CD4-positive, alpha-beta T cell (primary cell): ENCODE data around the gene LYST. TPM values are rescaled to one million over a fixed set of nuclear protein-coding genes. Genes with fewer than 3 reads are reported as not detected.

Experiments used
- ATAC-seq: fragments of 200-7000 bp; cut with Tn5 transposase; one replicate; pipeline ENCODE4 v1.10.0; 2022; ENCODE audit warnings: mild to moderate bottlenecking; ENCODE audit not compliant: poor library complexity
- CTCF ChIA-PET: fragments of 350-600 bp; sonication (Branson Sonifier 250); formaldehyde crosslinking; loops from one replicate; lab custom pipeline; 2021; ENCODE audit warnings: antibody characterized with exemption, inconsistent platforms; lab: Charles Lee
- POLR2A ChIA-PET: fragments of 350-600 bp; sonication (Branson Sonifier 250); formaldehyde crosslinking; loops from one replicate; lab custom pipeline; 2021; ENCODE audit warnings: antibody characterized with exemption, inconsistent platforms; lab: Charles Lee
- DNase-seq, 14 experiments: peaks; one replicate each; pipeline ENCODE4 v3.0.0-alpha.2; 2013 to 2020; ENCODE audit warnings: mixed read lengths in 2 of 14
- H3K27ac ChIP-seq, 2 donors: one replicate each; pipeline versions ENCODE4 v1.5.1 to v1.7.0; 2013; ENCODE audit warnings: low read length in 2 of 2, low read depth in 1 of 2, mild to moderate bottlenecking in 1 of 2
- H3K27me3 ChIP-seq, 2 experiments: 1 replicate in 1 of 2; 2 replicates in 1 of 2; pipeline versions ENCODE4 v1.6.1 to v1.7.0; 2013; ENCODE audit warnings: low read length in 2 of 2, control low read depth in 1 of 2, mild to moderate bottlenecking in 1 of 2, moderate library complexity in 1 of 2; ENCODE audit not compliant: insufficient read depth in 2 of 2, control insufficient read depth in 1 of 2
- H3K36me3 ChIP-seq: one replicate; pipeline ENCODE4 v1.6.1; 2013; ENCODE audit warnings: low read length, control low read depth; ENCODE audit not compliant: insufficient read depth
- H3K4me1 ChIP-seq: one replicate; pipeline ENCODE4 v1.6.1; 2013; ENCODE audit warnings: low read length, control low read depth; ENCODE audit not compliant: insufficient read depth
- H3K4me3 ChIP-seq: one replicate; pipeline ENCODE4 v1.5.1; 2013; ENCODE audit warnings: mild to moderate bottlenecking, low read length, moderate library complexity
- H3K9me3 ChIP-seq, 2 experiments: 1 replicate in 1 of 2; 2 replicates in 1 of 2; pipeline versions ENCODE4 v1.6.1 to v1.7.0; 2013; ENCODE audit warnings: low read length in 2 of 2, mild to moderate bottlenecking in 2 of 2, control low read depth in 1 of 2, moderate library complexity in 1 of 2; ENCODE audit not compliant: control insufficient read depth in 1 of 2, insufficient read depth in 1 of 2
- H3K27ac Mint-ChIP-seq: one replicate; pipeline ENCODE4 v1.8.0; 2020; ENCODE audit warnings: mixed read lengths
- H3K27me3 Mint-ChIP-seq: one replicate; pipeline ENCODE4 v1.8.0; 2021; ENCODE audit warnings: mixed read lengths
- H3K36me3 Mint-ChIP-seq: one replicate; pipeline ENCODE4 v1.8.0; 2021; ENCODE audit warnings: low read depth, mixed read lengths
- H3K4me1 Mint-ChIP-seq: one replicate; pipeline ENCODE4 v1.8.0; 2021; ENCODE audit warnings: low read depth, mixed read lengths
- H3K4me3 Mint-ChIP-seq: one replicate; pipeline ENCODE4 v1.8.0; 2020; ENCODE audit warnings: mild to moderate bottlenecking, mixed read lengths
- H3K9me3 Mint-ChIP-seq: one replicate; pipeline ENCODE4 v1.8.0; 2020; ENCODE audit warnings: mixed read lengths
- CTCF ChIP-seq: fragments of 200-600 bp; IDR thresholded peaks from one replicate; pipeline ENCODE4 v1.8.0; 2022; ENCODE audit warnings: antibody characterized with exemption, mild to moderate bottlenecking
- intact Hi-C, 2 experiments: fragments of 100-400 bp; cut with DNase I in 1 of 2; cut with micrococcal nuclease in 1 of 2; formaldehyde crosslinking; loops; one replicate each; pipeline versions ENCODE4 v1.15.1 to v1.9.0; 2023 to 2025; cut with DNase I, micrococcal nuclease
- total RNA-seq, 174 experiments: library from RNA in 2 of 174; stranded (reverse) in 2 of 174; gene quantifications; one replicate each; pipeline ENCODE4 v1.2.3 and lab custom pipeline; 2021 to 2026

Gene LYST
- total RNA-seq, 2 experiments from 2014 or later = 24.9 to 26.8 TPM

DNA sequence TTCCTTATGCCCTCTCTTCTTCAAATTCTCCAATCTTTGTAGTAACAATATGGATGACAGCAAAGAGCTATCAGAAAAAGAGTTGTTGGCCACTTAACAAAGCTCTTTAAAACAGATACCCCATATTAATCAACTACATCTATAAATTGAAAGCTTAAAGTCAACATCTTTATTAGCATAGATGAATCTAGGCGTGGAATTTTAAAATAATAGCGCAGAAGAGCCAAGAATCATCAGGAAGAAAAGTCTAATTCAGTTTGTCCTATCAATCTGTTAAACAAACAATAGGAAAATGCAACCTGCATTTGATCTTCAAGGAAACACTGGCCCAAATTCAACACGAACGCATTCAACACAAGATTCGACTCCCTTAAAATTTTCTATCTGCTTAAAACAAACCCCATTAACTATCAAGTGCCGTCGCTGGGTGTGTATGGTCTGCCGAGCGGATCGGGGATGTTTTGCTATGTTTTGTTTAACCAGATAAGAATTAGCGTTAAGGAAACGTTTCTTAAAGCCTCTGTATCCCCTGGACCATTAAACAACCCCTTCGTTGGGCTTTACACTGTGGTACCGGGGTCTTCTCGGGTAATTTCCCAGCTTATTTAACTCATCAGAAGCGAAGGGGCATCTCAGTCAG is 1.0 kb downstream of the LYST start:
- POLR2A ChIA-PET = interaction anchor here (0.6 to 3.8 kb wide), 18 partner anchors 8 to 630 kb away, joined by 3 to 48 read pairs (median 7); partner anchors contain the start of gene B3GALNT2
- CTCF ChIA-PET = interaction anchor here (0.6 to 4.6 kb wide), 14 partner anchors 10 to 361 kb away, joined by 3 to 41 read pairs (median 4); partner anchors contain the start of gene B3GALNT2
- no peaks in the 10 kb centered on the region for H3K36me3 ChIP-seq
- DNase-seq = peak in 1 of 14 experiments; percentile 15
- H3K4me1 ChIP-seq = peaks cover 44% of the 10 kb centered on the region
- no peaks in the 10 kb centered on the region for H3K27me3 ChIP-seq
- ATAC-seq = no peak
- Mint-ChIP-seq H3K4me3 (peak overlapping the region; percentile 98), H3K4me1 (peaks cover 55% of the 10 kb centered on the region), H3K27me3 (no peaks in the 10 kb centered on the region), H3K9me3 (no peaks in the 10 kb centered on the region), H3K27ac (peak overlapping the region; percentile 98), H3K36me3 (peaks cover 17% of the 10 kb centered on the region)
- H3K9me3 ChIP-seq = no peaks in the 10 kb centered on the region
- peak overlapping the region; percentile 83 to 99 for H3K27ac ChIP-seq
- no peak for TF ChIP-seq CTCF
- intact Hi-C loops = loop anchor here (1.0 to 10.0 kb wide), 7 partner anchors 57 to 932 kb away; partner anchors contain the start of genes B3GALNT2 (in 2 of the 2), ERO1B (in 1 of the 2) and MTR (in 1 of the 2)
- H3K4me3 ChIP-seq = peak overlapping the region; percentile 87

DNA sequence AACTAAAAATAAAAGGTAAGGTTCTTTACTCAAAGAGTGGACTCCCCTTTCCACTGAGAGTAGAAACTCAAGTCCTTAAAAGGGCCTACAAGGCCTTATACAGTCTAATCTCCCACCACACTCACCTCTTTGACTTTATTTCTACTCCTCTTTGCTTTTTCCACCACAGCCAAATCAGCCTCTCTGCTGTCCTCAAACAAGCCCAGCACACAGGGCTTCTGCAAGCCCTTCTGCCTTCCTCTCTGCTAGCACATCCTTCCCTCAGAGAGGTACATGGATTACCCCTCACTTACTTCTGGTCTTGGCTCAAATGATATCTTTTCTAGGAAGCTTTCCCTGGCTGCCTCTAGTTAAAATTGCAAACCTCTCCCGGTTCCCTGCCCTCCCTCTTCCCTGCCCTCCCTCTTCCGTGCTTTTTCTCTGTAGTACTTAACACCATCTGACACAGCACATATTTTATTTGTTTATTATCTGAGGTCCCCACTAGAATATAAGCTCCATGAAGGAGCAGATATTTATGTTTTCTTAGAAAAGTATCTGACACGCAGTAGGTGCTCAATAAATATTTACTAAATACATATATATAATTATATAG is 1.7 kb downstream of the LYST start:
- H3K4me3 ChIP-seq = peak overlapping the region; percentile 87
- ATAC-seq (no peak), DNase-seq (no peak)
- Mint-ChIP-seq H3K9me3 (no peaks in the 10 kb centered on the region), H3K4me1 (peaks cover 55% of the 10 kb centered on the region), H3K27me3 (no peaks in the 10 kb centered on the region), H3K36me3 (peaks cover 17% of the 10 kb centered on the region), H3K27ac (peak overlapping the region; percentile 98), H3K4me3 (peak overlapping the region; percentile 84)
- H3K4me1 ChIP-seq = peaks cover 44% of the 10 kb centered on the region
- intact Hi-C loops = loop anchor here (5.0 to 10.0 kb wide), 6 partner anchors 57 to 932 kb away; partner anchors contain the start of genes B3GALNT2 (in 2 of the 2), ERO1B (in 1 of the 2) and MTR (in 1 of the 2)
- no peak for TF ChIP-seq CTCF
- H3K27ac ChIP-seq = no peak overlapping the region
- ChIA-PET CTCF (interaction anchor here (1.0 to 4.6 kb wide), 5 partner anchors 15 to 108 kb away, joined by 3 to 41 read pairs (median 3); no protein-coding TSS in a partner anchor), POLR2A (interaction anchor here (0.7 to 3.8 kb wide), 11 partner anchors 8 to 134 kb away, joined by 3 to 48 read pairs (median 7); no protein-coding TSS in a partner anchor)
- H3K36me3 ChIP-seq = no peaks in the 10 kb centered on the region
- no peaks in the 10 kb centered on the region for H3K27me3 ChIP-seq
- H3K9me3 ChIP-seq = no peaks in the 10 kb centered on the region

- Mint-ChIP-seq H3K4me3 (peak overlapping the region; percentile 84), H3K27ac (peak overlapping the region; percentile 98), H3K36me3 (peaks cover 17% of the 10 kb centered on the region), H3K9me3 (no peaks in the 10 kb centered on the region), H3K4me1 (peaks cover 50% of the 10 kb centered on the region), H3K27me3 (no peaks in the 10 kb centered on the region)
- Histone ChIP-seq H3K4me3 (peak overlapping the region; percentile 87), H3K9me3 (no peaks in the 10 kb centered on the region), H3K27ac (no peak overlapping the region), H3K36me3 (no peaks in the 10 kb centered on the region), H3K27me3 (no peaks in the 10 kb centered on the region), H3K4me1 (peaks cover 44% of the 10 kb centered on the region)
- intact Hi-C loops = loop anchor here (10.0 kb wide), 2 partner anchors 360 to 530 kb away; partner anchors contain the start of gene B3GALNT2 (in 1 of the 2)
- ChIA-PET CTCF (no interaction called here), POLR2A (interaction anchor here (0.7 to 1.5 kb wide), 2 partner anchors 16 to 43 kb away, joined by 3 to 7 read pairs; no protein-coding TSS in a partner anchor)
- ATAC-seq = no peak
- no peak for DNase-seq
- no peak for TF ChIP-seq CTCF
Measured at GRCh38 chr1:235864469-235864868, 2.2 kb downstream of the LYST start.
